IMR-90 (cell line): ENCODE measurements around the gene KRT6B. TPM values are rescaled to one million over a fixed set of nuclear protein-coding genes. Genes with fewer than 3 reads are reported as not detected.

Experiments
- ATAC-seq: fragments of 200-7000 bp; cut with Tn5 transposase; 2 replicates; pipeline ENCODE4 v1.9.1; 2020; ENCODE audit warnings: low read depth, mild to moderate bottlenecking, moderate library complexity
- BruUV-seq: library from RNA; stranded (reverse); fragments of 400-500 nt; replicated peaks from 2 replicates; lab custom pipeline; 2021; lab: Mats Ljungman, UMichigan
- CTCF ChIA-PET: fragments of 300-600 bp; formaldehyde crosslinking; extraction: SDS; loops from one replicate; lab custom pipeline; 2021; ENCODE audit warnings: antibody characterized with exemption; lab: Yijun Ruan, JAX
- POLR2A ChIA-PET: fragments of 300-600 bp; sonication (Branson Sonifier 250); formaldehyde crosslinking; loops from one replicate; lab custom pipeline; 2022; ENCODE audit warnings: antibody characterized with exemption; ENCODE audit not compliant: unreplicated experiment; lab: Charles Lee
- DNase-seq: peaks from one replicate; pipeline ENCODE4 v3.0.0; 2013
- H2AFZ ChIP-seq: replicated peaks from 2 replicates; pipeline ENCODE3; 2013; ENCODE audit warnings: low read length, mild to moderate bottlenecking; ENCODE audit not compliant: poor library complexity
- H2AK5ac ChIP-seq: 2 replicates; pipeline ENCODE4 v1.6.1; 2013; ENCODE audit warnings: low read depth, low read length, inconsistent platforms
- H2AK9ac ChIP-seq: replicated peaks from 2 replicates; pipeline ENCODE3; 2013; ENCODE audit warnings: mild to moderate bottlenecking, low read depth, low read length, moderate library complexity; ENCODE audit not compliant: poor library complexity
- H2BK120ac ChIP-seq: 2 replicates; pipeline ENCODE4 v1.6.1; 2013; ENCODE audit warnings: low read depth, low read length, inconsistent platforms
- H2BK15ac ChIP-seq: 3 replicates; pipeline ENCODE4 v1.6.1; 2013; ENCODE audit warnings: low read depth, low read length, inconsistent platforms
- H2BK20ac ChIP-seq: 2 replicates; pipeline ENCODE4 v1.6.1; 2013; ENCODE audit warnings: low read depth, mild to moderate bottlenecking, inconsistent platforms, low read length, moderate library complexity
- H2BK5ac ChIP-seq: 2 replicates; pipeline ENCODE4 v1.6.1; 2013; ENCODE audit warnings: mild to moderate bottlenecking, low read depth, low read length, inconsistent platforms; ENCODE audit not compliant: poor library complexity, severe bottlenecking
- H3K14ac ChIP-seq: replicated peaks from 2 replicates; pipeline ENCODE4 v1.6.1; 2013; ENCODE audit warnings: low read depth, low read length, inconsistent platforms
- H3K18ac ChIP-seq: 2 replicates; pipeline ENCODE4 v1.6.1; 2013; ENCODE audit warnings: low read depth, low read length, control low read depth
- H3K23ac ChIP-seq: 2 replicates; pipeline ENCODE4 v1.6.1; 2013; ENCODE audit warnings: low read depth, low read length, inconsistent platforms
- H3K27ac ChIP-seq: 2 replicates; pipeline ENCODE4 v1.5.1; 2013; ENCODE audit warnings: mild to moderate bottlenecking, control low read depth, low read length; ENCODE audit not compliant: insufficient read depth
- H3K27me3 ChIP-seq: 2 replicates; pipeline ENCODE4 v1.6.1; 2013; ENCODE audit warnings: low read length; ENCODE audit not compliant: control insufficient read depth, insufficient read depth
- H3K36me3 ChIP-seq: 2 replicates; pipeline ENCODE4 v1.6.1; 2013; ENCODE audit warnings: low read length, mixed read lengths; ENCODE audit not compliant: control insufficient read depth, insufficient read depth
- H3K4ac ChIP-seq: 2 replicates; pipeline ENCODE4 v1.6.1; 2013; ENCODE audit warnings: low read depth, low read length, inconsistent platforms
- H3K4me1 ChIP-seq: 2 replicates; pipeline ENCODE4 v1.6.1; 2013; ENCODE audit warnings: low read length, mixed read lengths; ENCODE audit not compliant: control insufficient read depth, insufficient read depth
- H3K4me2 ChIP-seq: 2 replicates; pipeline ENCODE4 v1.6.1; 2013; ENCODE audit warnings: low read depth, mild to moderate bottlenecking, control low read depth, low read length, moderate library complexity
- H3K4me3 ChIP-seq: 2 replicates; pipeline ENCODE4 v1.5.1; 2013; ENCODE audit warnings: low read depth, mild to moderate bottlenecking, control low read depth, low read length, moderate library complexity; ENCODE audit not compliant: insufficient read depth
- H3K56ac ChIP-seq: 2 replicates; pipeline ENCODE4 v1.6.1; 2013; ENCODE audit warnings: low read length, inconsistent platforms; ENCODE audit not compliant: insufficient read depth; ENCODE audit errors: extremely low read depth
- H3K79me1 ChIP-seq, 2 experiments: 2 replicates each; pipeline ENCODE4 v1.6.1; 2013; ENCODE audit warnings: low read length in 2 of 2, inconsistent platforms in 1 of 2, low read depth in 1 of 2
- H3K9ac ChIP-seq: 2 replicates; pipeline ENCODE4 v1.6.1; 2013; ENCODE audit warnings: low read depth, low read length, control low read depth
- H3K9me1 ChIP-seq: 2 replicates; pipeline ENCODE4 v1.6.1; 2013; ENCODE audit warnings: low read length, inconsistent platforms; ENCODE audit not compliant: insufficient read depth
- H3K9me3 ChIP-seq: 2 replicates; pipeline ENCODE4 v1.6.1; 2013; ENCODE audit warnings: low read length; ENCODE audit not compliant: control insufficient read depth, insufficient read depth
- H4K20me1 ChIP-seq: 2 replicates; pipeline ENCODE4 v1.6.1; 2013; ENCODE audit warnings: low read length, inconsistent platforms; ENCODE audit not compliant: insufficient read depth
- H4K5ac ChIP-seq: 2 replicates; pipeline ENCODE4 v1.6.1; 2013; ENCODE audit warnings: mild to moderate bottlenecking, low read depth, low read length, control low read depth
- H4K8ac ChIP-seq, 2 experiments: 2 replicates each; pipeline ENCODE4 v1.6.1; 2013; ENCODE audit warnings: low read depth in 2 of 2, low read length in 2 of 2, control low read depth in 1 of 2, inconsistent platforms in 1 of 2
- H4K91ac ChIP-seq: 2 replicates; pipeline ENCODE4 v1.6.1; 2013; ENCODE audit warnings: low read depth, low read length, inconsistent platforms; ENCODE audit not compliant: insufficient read depth
- CEBPB ChIP-seq: IDR thresholded peaks from 2 replicates; pipeline ENCODE4 v1.6.1; 2012; ENCODE audit warnings: low read depth, low read length, improper control_type of control experiment
- CHD1 ChIP-seq: IDR thresholded peaks from 2 replicates; pipeline ENCODE4 v1.6.1; 2012; ENCODE audit warnings: low read depth, low read length, improper control_type of control experiment
- CTCF ChIP-seq: conservative IDR thresholded peaks from 2 replicates; pipeline ENCODE4 v1.5.1; 2012; ENCODE audit warnings: mild to moderate bottlenecking, low read depth, low read length, improper control_type of control experiment
- FOS ChIP-seq: fragments of 150-350 bp; IDR thresholded peaks from 2 replicates; pipeline ENCODE4 v1.6.1; 2016; ENCODE audit warnings: low read depth, low read length
- MAFK ChIP-seq: IDR thresholded peaks from 2 replicates; pipeline ENCODE4 v1.6.1; 2012; ENCODE audit warnings: low read depth, low read length, improper control_type of control experiment
- MXI1 ChIP-seq: IDR thresholded peaks from 2 replicates; pipeline ENCODE4 v1.6.1; 2012; ENCODE audit warnings: low read depth, mild to moderate bottlenecking, low read length, moderate library complexity, borderline replicate concordance
- NFE2L2 ChIP-seq: fragments of 150-350 bp; IDR thresholded peaks from 2 replicates; pipeline ENCODE4 v1.6.1; 2016; ENCODE audit warnings: low read depth, mild to moderate bottlenecking, low read length
- POLR2A ChIP-seq: IDR thresholded peaks from 2 replicates; pipeline ENCODE4 v1.6.1; 2012; ENCODE audit warnings: mild to moderate bottlenecking, low read depth, low read length
- RAD21 ChIP-seq: IDR thresholded peaks from 2 replicates; pipeline ENCODE4 v1.6.1; 2012; ENCODE audit warnings: low read length, improper control_type of control experiment
- RCOR1 ChIP-seq: IDR thresholded peaks from 2 replicates; pipeline ENCODE4 v1.6.1; 2012; ENCODE audit warnings: mild to moderate bottlenecking, low read length, improper control_type of control experiment; ENCODE audit not compliant: insufficient replicate concordance
- RFX5 ChIP-seq: IDR thresholded peaks from 2 replicates; pipeline ENCODE4 v1.8.0; 2012; ENCODE audit warnings: low read depth, mild to moderate bottlenecking, low read length, moderate library complexity
- SMC3 ChIP-seq: fragments of 150-350 bp; IDR thresholded peaks from 2 replicates; pipeline ENCODE4 v1.6.1; 2016; ENCODE audit warnings: low read depth, mild to moderate bottlenecking, antibody characterized with exemption, low read length, moderate library complexity
- USF2 ChIP-seq: fragments of 150-350 bp; IDR thresholded peaks from 2 replicates; pipeline ENCODE4 v1.6.1; 2017; ENCODE audit warnings: mild to moderate bottlenecking, antibody characterized with exemption, low read length, low read depth
- WGBS, 2 experiments: methylation state at CpG; one replicate each; pipeline versions ENCODE4 v1.1.5 to v1.1.7; 2013; ENCODE audit warnings: missing lambda C conversion rate in 2 of 2; ENCODE audit not compliant: insufficient read length in 1 of 2; ENCODE audit errors: extremely low coverage in 2 of 2; 5-methylcytosine and 5-hydroxymethylcytosine counted together
- dilution Hi-C: fragments of 300-500 bp; cut with HindIII; formaldehyde crosslinking; loops from one replicate; pipeline ENCODE4 v1.14.3; 2018; ENCODE audit warnings: low sequenced_read_pairs; ENCODE audit not compliant: unreplicated experiment
- in situ Hi-C: fragments of 300-500 bp; cut with MboI; formaldehyde crosslinking; loops from 3 replicates; pipeline ENCODE4 v1.14.3; 2019; ENCODE audit warnings: low sequenced_read_pairs, inconsistent platforms, mixed read lengths
- intact Hi-C: fragments of 100-400 bp; cut with micrococcal nuclease; formaldehyde crosslinking; loops from 2 replicates; pipeline ENCODE4 v1.10.0; 2022
- polyA plus RNA-seq, 3 experiments: library from polyadenylated mRNA; depleted of rRNA; stranded (reverse); fragments of >200 nt; gene quantifications; 2 replicates each; pipeline ENCODE4 v1.2.3, GENCODE V29; 2012; ENCODE audit warnings: low replicate concordance in 1 of 3
- total RNA-seq: library from RNA; depleted of rRNA; stranded (reverse); fragments of >200 nt; gene quantifications from 2 replicates; pipeline ENCODE4 v1.2.3, GENCODE V29; 2012

KRT6B gene
- total and polyA plus RNA-seq, 2 of the 4 experiments (the other 2 are of a cell fraction), result not detected

DNA sequence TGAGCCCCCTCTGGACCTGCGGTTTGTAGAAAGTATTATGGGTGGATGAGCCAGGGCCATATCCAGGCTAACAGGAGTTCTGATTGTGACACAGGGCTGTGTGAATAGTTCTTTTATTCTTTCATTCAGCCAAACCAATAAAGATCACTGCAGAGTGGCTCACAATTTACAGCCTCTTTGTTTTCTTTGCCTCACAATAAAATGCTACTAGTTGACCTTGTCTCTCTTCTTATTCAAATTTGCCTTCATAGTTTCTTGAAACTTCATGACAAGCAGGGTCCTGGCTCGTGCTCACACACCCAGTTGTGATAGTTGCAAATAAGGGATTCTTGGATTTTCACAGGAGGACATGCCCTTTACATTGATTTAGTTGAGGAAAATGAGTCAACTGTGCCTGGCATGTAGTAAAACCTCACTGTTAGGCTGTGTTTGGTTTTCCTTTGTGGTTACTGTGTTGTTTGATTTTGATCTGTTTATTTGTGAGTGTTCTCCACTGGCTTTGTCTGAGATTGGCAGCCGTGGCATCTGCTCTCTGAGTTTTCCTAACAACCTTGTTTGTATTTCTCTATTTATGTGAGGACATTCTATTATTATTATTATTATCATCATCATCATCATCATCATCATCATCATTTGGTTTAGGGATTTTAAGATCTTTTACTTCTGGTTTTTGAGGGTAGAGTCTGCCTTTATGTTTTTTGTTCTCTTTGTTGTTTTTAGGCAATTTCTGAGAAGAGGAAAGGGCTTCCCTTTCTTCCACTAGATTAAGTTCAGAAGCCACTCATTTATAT, 2.7 kb upstream of the KRT6B start:
- no peak for ATAC-seq
- Histone ChIP-seq H4K8ac (no peak overlapping the region), H4K5ac (no peak overlapping the region), H3K9me3 (no peaks in the 10 kb centered on the region), H3K56ac (no peak overlapping the region), H3K9ac (no peak overlapping the region), H2AK9ac (no peak overlapping the region), H3K79me1 (no peaks in the 10 kb centered on the region), H2AK5ac (no peak overlapping the region), H3K4me3 (no peak overlapping the region), H2BK15ac (no peak overlapping the region), H3K14ac (no peak overlapping the region), H4K20me1 (no peaks in the 10 kb centered on the region), H2AFZ (no peak overlapping the region), H3K4me1 (no peaks in the 10 kb centered on the region), H3K9me1 (no peaks in the 10 kb centered on the region), H3K36me3 (no peaks in the 10 kb centered on the region), H2BK5ac (no peak overlapping the region), H3K23ac (no peak overlapping the region), H2BK120ac (no peak overlapping the region), H2BK20ac (no peak overlapping the region), H3K27ac (no peak overlapping the region), H3K4me2 (no peak overlapping the region), H3K18ac (no peak overlapping the region), H4K91ac (no peak overlapping the region), H3K27me3 (peaks cover 9% of the 10 kb centered on the region; the same call in 1 of the 2 replicates), H3K4ac (no peak overlapping the region)
- in situ Hi-C loops (no loop called here), intact Hi-C loops (no loop called here), dilution Hi-C loops (no loop called here)
- WGBS, 2 experiments, result 0% methylated on average over 1 of the region's 3 CpGs; no CpG with 5 or more reads in 1 of the 2 experiments
- CTCF ChIA-PET, result no interaction called here
- no TSS peak for BruUV-seq
- TF ChIP-seq CEBPB, result no peak
- no peak for TF ChIP-seq RFX5
- no peak for TF ChIP-seq POLR2A
- no peak for TF ChIP-seq RAD21
- TF ChIP-seq USF2, result no peak
- TF ChIP-seq MAFK, result no peak
- TF ChIP-seq FOS, result no peak
- no peak for TF ChIP-seq SMC3
- TF ChIP-seq MXI1, result no peak
- no peak for TF ChIP-seq RCOR1
- TF ChIP-seq NFE2L2, result no peak
- TF ChIP-seq CTCF, result no peak
- TF ChIP-seq CHD1, result no peak
- POLR2A ChIA-PET, result no interaction called here
- DNase-seq, result no peak
